ENCODE data around the gene OR5K3.
"Not testable (repeated sequence)": the region's sequence is repeated elsewhere in the genome, so short reads cannot be mapped to it uniquely, and the experiment has no call there.

Gene OR5K3

DNA sequence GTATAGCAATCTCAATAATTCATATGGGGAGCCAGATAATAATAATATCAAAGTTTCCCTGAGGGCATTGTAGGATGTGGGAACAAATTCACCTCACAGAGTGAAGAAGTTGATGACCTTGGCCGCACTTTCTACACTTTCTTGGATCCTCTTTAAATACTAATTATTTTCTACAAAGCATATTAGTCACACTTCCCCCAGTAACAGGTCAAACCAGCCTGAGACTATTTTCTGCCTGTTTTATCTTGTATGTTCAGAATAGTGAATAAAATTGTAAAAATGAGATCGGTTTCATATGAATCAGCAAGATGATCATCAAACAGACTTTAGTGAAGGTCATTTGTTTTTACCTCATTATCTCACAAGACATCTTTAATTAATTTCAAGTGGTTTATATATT is 2.3 kb upstream of the OR5K3 start:
- H3K36me3 ChIP-seq (ENCODE audit: control insufficient read depth, insufficient read depth, low read length) = no peaks in the 10 kb centered on the region
- H3K27ac ChIP-seq = no peak overlapping the region
- no peaks in the 10 kb centered on the region for H3K27me3 ChIP-seq (ENCODE audit: control insufficient read depth, insufficient read depth, low read length)
- H3K4me1 ChIP-seq = no peaks in the 10 kb centered on the region
- H2AFZ ChIP-seq = no peak overlapping the region
- no peak overlapping the region for H3K9ac ChIP-seq
- TF ChIP-seq, protein P1, sequence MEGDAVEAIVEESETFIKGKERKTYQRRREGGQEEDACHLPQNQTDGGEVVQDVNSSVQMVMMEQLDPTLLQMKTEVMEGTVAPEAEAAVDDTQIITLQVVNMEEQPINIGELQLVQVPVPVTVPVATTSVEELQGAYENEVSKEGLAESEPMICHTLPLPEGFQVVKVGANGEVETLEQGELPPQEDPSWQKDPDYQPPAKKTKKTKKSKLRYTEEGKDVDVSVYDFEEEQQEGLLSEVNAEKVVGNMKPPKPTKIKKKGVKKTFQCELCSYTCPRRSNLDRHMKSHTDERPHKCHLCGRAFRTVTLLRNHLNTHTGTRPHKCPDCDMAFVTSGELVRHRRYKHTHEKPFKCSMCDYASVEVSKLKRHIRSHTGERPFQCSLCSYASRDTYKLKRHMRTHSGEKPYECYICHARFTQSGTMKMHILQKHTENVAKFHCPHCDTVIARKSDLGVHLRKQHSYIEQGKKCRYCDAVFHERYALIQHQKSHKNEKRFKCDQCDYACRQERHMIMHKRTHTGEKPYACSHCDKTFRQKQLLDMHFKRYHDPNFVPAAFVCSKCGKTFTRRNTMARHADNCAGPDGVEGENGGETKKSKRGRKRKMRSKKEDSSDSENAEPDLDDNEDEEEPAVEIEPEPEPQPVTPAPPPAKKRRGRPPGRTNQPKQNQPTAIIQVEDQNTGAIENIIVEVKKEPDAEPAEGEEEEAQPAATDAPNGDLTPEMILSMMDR (IDR thresholded peaks at IDR 0.05) = no peak
- no peaks in the 10 kb centered on the region for H3K79me2 ChIP-seq
- no peak overlapping the region for H3K4me2 ChIP-seq (ENCODE audit: low read length)
- no peaks in the 10 kb centered on the region for H3K9me3 ChIP-seq (ENCODE audit: control insufficient read depth, low read length)
- no peak overlapping the region for H3K4me3 ChIP-seq (ENCODE audit: low read depth, low read length)

DNA sequence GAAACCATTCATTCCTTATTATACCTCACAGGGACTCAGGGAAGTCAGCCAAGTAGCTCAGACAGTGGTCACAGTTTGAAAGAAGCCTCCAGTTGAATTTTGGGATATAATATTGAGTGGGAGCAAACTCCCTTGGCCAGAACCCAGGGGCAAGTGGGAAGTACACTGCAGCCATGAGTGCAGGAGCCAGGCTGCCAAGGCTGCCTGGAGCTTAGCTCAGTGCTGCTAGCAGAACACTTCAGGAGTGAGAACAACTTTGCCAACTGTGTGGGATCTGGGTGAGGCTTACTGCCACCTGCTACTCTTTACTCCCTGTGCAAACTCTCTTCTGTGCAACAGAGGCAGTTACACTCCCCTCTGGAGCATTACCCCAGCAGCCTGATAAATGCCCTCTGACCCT is 4.6 kb downstream of the OR5K3 start:
- no peaks in the 10 kb centered on the region for H3K27me3 ChIP-seq (ENCODE audit: control insufficient read depth, insufficient read depth, low read length)
- H3K4me3 ChIP-seq (ENCODE audit: low read depth, low read length) = no peak overlapping the region
- no peak overlapping the region for H3K9ac ChIP-seq
- no peaks in the 10 kb centered on the region for H3K4me1 ChIP-seq
- no peaks in the 10 kb centered on the region for H3K36me3 ChIP-seq (ENCODE audit: control insufficient read depth, insufficient read depth, low read length)
- TF ChIP-seq, protein P1 (IDR thresholded peaks at IDR 0.05) = no peak
- no peak overlapping the region for H3K4me2 ChIP-seq (ENCODE audit: low read length)
- H3K79me2 ChIP-seq = no peaks in the 10 kb centered on the region
- no peak overlapping the region for H2AFZ ChIP-seq
- no peak overlapping the region for H3K27ac ChIP-seq
- H3K9me3 ChIP-seq (ENCODE audit: control insufficient read depth, low read length) = no peaks in the 10 kb centered on the region

DNA sequence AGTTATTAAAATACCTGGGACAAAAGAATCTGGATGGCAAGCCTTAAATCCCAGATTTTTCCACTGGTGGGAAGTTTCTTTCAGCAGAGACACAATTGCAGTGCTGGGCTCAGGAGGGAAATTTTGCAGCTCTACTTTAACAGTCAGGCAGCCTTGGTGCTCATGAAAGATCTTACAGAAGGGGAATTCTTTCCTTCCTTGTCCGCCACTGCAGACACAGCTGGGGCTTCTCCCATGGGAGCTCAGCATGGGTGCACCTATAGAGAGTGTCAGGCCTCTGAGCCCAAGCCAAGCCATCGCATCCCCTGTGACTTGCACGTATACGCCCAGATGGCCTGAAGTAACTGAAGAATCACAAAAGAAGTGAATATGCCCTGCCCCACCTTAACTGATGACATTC is 6.0 kb downstream of the OR5K3 start:
- not testable (repeated sequence) for H3K4me3 ChIP-seq (ENCODE audit: low read depth, low read length); H3K27me3 ChIP-seq (ENCODE audit: control insufficient read depth, insufficient read depth, low read length); H3K27ac ChIP-seq; H3K4me2 ChIP-seq (ENCODE audit: low read length); H3K79me2 ChIP-seq; H3K4me1 ChIP-seq; H3K36me3 ChIP-seq (ENCODE audit: control insufficient read depth, insufficient read depth, low read length); H3K9ac ChIP-seq; H3K9me3 ChIP-seq (ENCODE audit: control insufficient read depth, low read length); H2AFZ ChIP-seq

DNA sequence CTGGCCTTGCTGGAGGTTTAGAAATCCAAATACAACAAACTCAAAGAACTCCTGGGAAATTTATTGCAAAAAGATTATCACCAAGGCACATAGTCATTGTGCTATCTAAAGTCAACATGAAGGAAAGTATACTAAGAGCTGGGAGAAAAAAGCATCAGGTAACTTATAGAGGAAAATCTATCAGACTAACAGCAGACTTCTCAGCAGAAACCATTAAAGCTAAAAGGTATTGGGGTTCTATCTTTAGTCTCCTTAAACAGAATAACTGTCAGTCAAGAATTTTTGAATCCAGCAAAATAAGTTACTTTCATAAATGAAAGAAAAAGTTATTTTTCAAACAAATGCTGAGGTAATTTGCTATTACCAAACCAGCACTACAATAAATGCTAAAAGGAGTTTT is 8.0 kb downstream of the OR5K3 start:
- Histone ChIP-seq H3K9ac (no peak overlapping the region), H3K27ac (no peak overlapping the region), H2AFZ (no peak overlapping the region), H3K4me3 (ENCODE audit: low read depth, low read length) (no peak overlapping the region), H3K4me2 (ENCODE audit: low read length) (no peak overlapping the region), H3K27me3 (ENCODE audit: control insufficient read depth, insufficient read depth, low read length) (no peaks in the 10 kb centered on the region), H3K4me1 (no peaks in the 10 kb centered on the region), H3K79me2 (no peaks in the 10 kb centered on the region), H3K9me3 (ENCODE audit: control insufficient read depth, low read length) (no peaks in the 10 kb centered on the region), H3K36me3 (ENCODE audit: control insufficient read depth, insufficient read depth, low read length) (no peaks in the 10 kb centered on the region)
- TF ChIP-seq, protein P1 (IDR thresholded peaks at IDR 0.05) = no peak

DNA sequence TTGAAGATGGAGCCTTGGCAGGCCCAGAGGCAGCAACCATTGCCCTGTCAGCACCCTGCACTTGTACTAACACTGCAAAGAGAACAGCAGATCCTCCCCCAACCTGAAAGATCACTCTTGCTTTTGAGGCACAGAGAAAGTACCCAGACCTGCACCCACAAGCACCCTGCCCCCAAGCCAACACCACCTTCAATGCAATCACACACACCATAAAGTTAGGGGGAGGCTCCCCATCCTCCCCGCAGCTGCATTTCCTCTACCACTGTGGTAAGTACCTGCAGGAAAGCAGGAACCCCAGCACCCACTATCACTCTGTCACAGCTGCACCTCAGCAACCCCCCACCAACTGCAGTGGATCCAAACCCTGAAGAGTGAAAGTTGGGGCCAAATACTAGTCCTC is 12.0 kb downstream of the OR5K3 start:
- Histone ChIP-seq H3K27ac (no peak overlapping the region), H3K4me1 (no peaks in the 10 kb centered on the region), H3K9ac (no peak overlapping the region), H3K36me3 (ENCODE audit: control insufficient read depth, insufficient read depth, low read length) (no peaks in the 10 kb centered on the region), H2AFZ (no peak overlapping the region), H3K27me3 (ENCODE audit: control insufficient read depth, insufficient read depth, low read length) (no peaks in the 10 kb centered on the region), H3K4me2 (ENCODE audit: low read length) (no peak overlapping the region), H3K4me3 (ENCODE audit: low read depth, low read length) (no peak overlapping the region), H3K9me3 (ENCODE audit: control insufficient read depth, low read length) (no peaks in the 10 kb centered on the region), H3K79me2 (no peaks in the 10 kb centered on the region)
- TF ChIP-seq, protein P1 (IDR thresholded peaks at IDR 0.05) = no peak

Data from parathyroid adenoma (tissue), 2 donors.